ENCODE measurements around the gene ZDHHC11. TPM values are rescaled to one million over a fixed set of nuclear protein-coding genes. Genes with fewer than 3 reads are reported as not detected.

ZDHHC11 gene
- total RNA-seq, 1 donor from 2014 or later, result not detected

DNA sequence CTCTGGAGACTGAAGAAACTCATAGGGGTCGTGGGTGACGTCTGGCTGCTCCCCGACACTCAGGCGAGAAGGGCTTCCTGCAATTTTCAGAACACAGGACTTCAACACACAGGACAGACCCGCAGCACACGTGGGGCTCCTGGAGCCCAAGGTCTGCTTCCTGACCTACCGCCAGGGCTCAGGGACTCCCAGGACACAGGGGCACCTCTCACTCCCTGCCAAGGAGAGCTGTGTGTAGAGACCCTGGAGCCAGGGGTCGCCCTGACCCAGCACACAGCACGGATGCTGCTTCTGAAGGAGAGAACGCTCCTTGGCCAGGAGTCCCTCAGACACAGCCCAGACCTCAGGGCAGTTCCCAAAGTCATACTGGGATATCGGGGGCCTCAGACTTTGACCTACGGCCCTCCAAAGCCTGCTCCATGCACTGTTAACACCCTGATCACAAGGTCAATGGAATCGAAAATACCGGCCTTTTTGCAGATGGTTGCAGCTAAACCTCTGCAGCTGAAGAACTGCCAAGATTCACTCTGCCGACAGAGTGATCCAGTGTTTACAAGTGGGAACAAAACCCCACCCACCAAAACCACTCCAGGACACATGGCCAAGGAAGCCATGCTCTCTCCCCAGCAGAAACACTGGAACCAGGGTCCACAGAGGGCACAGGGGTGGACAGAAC, 13.8 kb upstream of the ZDHHC11 start:
- no peaks in the 10 kb centered on the region for H3K27me3 ChIP-seq
- intact Hi-C loops (cut with DNase I), result no loop called here
- no peak overlapping the region for H3K27ac ChIP-seq
- H3K36me3 ChIP-seq, result peaks cover 66 to 70% of the 10 kb centered on the region in 2 donors
- TF ChIP-seq, protein P1, sequence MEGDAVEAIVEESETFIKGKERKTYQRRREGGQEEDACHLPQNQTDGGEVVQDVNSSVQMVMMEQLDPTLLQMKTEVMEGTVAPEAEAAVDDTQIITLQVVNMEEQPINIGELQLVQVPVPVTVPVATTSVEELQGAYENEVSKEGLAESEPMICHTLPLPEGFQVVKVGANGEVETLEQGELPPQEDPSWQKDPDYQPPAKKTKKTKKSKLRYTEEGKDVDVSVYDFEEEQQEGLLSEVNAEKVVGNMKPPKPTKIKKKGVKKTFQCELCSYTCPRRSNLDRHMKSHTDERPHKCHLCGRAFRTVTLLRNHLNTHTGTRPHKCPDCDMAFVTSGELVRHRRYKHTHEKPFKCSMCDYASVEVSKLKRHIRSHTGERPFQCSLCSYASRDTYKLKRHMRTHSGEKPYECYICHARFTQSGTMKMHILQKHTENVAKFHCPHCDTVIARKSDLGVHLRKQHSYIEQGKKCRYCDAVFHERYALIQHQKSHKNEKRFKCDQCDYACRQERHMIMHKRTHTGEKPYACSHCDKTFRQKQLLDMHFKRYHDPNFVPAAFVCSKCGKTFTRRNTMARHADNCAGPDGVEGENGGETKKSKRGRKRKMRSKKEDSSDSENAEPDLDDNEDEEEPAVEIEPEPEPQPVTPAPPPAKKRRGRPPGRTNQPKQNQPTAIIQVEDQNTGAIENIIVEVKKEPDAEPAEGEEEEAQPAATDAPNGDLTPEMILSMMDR (IDR thresholded peaks at IDR 0.05), result no peak
- no peaks in the 10 kb centered on the region for H3K4me1 ChIP-seq
- DNase-seq (ENCODE audit: low spot score in 2 of 2), result no peak
- no peak overlapping the region for H3K4me3 ChIP-seq
- H3K9me3 ChIP-seq, result no peaks in the 10 kb centered on the region

DNA sequence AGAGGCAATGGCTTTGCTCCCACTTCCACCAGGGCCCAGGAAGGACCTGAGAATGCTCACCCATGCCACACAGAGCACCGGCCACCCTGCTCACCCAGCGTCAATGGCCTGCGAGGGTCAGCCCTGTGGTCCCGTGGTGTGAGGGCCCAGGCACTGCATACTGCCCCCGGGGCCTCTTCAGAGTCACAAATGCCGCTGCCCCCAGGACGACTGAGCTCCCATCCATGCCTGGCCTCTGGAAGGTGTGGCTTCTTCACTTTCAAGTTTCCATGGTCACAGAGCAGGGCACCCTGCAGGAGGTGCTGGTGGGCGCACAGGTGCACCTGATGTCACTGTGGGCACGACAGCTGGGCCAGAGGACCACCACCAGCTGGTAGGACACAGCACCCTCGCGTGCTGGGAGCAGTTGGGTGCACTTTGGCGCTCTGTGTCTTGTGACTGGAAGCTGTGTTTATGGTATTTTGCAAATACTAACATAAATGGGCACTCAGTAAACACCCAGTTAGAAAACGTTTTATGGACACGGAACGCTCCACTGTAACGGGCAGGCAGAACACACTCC, 12.5 kb upstream of the ZDHHC11 start:
- Histone ChIP-seq H3K9me3 (no peaks in the 10 kb centered on the region), H3K36me3 (peaks cover 53 to 57% of the 10 kb centered on the region in 2 donors), H3K27ac (no peak overlapping the region), H3K27me3 (no peaks in the 10 kb centered on the region), H3K4me3 (no peak overlapping the region), H3K4me1 (no peaks in the 10 kb centered on the region)
- no peak for DNase-seq (ENCODE audit: low spot score in 2 of 2)
- TF ChIP-seq, protein P1 (IDR thresholded peaks at IDR 0.05), result no peak
- intact Hi-C loops (cut with DNase I), result no loop called here

DNA sequence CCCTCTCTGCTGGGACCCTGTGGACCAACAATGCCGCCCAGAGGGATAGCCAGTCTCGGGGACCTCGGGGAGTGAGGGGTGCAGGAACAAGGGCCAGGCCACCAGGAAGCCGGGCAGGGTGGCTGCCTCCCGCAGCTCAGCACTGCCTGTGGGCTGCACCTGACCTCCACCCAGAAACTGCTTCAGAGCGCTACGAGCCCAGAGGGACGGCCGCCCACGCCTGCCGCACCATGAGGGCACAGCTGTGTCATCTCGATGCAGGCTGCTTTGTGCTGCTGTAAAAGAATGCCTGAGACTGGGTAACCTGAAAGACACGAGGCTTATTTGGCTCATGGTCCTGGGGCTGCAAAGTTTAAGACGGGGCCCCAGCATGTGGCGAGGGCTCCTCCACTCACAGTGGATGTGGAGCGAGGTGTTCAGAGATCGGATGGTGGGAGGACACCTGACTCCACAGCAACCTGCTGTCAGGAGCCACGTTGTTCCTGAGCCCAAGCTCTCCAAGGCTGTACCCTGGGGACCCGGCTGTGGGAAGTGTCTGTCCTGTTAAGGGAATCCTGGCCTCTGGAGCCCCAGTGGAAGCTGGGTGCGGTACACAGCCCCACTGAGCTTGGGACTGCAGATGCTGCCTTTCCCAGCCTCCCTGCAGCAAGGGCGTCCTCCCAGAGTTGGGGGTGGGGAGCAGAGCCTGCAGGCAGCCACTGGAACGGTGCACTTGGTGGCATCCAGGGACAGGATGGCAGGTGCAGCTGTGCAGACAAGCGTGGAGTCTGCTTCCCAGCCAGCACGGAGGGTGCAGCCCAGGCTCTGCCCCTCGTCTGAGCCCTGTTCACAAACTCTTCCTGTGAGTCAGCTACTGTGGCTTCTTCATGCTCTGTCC, 11.8 kb upstream of the ZDHHC11 start:
- TF ChIP-seq, protein P1 (IDR thresholded peaks at IDR 0.05), result no peak
- no peak for DNase-seq (ENCODE audit: low spot score in 2 of 2)
- Histone ChIP-seq H3K4me3 (no peak overlapping the region), H3K4me1 (no peaks in the 10 kb centered on the region), H3K9me3 (no peaks in the 10 kb centered on the region), H3K36me3 (peaks cover 45 to 50% of the 10 kb centered on the region in 2 donors), H3K27ac (no peak overlapping the region), H3K27me3 (no peaks in the 10 kb centered on the region)
- intact Hi-C loops (cut with DNase I), result no loop called here

GRCh38 chr5:861442-862366, 10.9 kb upstream of the ZDHHC11 start:
- H3K36me3 ChIP-seq, result peaks cover 37 to 41% of the 10 kb centered on the region in 2 donors
- H3K27ac ChIP-seq, result no peak overlapping the region
- no peaks in the 10 kb centered on the region for H3K27me3 ChIP-seq
- H3K4me3 ChIP-seq, result no peak overlapping the region
- H3K9me3 ChIP-seq, result no peaks in the 10 kb centered on the region
- DNase-seq (ENCODE audit: low spot score in 2 of 2), result no peak
- intact Hi-C loops (cut with DNase I), result no loop called here
- H3K4me1 ChIP-seq, result no peaks in the 10 kb centered on the region
- TF ChIP-seq, protein P1 (IDR thresholded peaks at IDR 0.05), result no peak

DNA sequence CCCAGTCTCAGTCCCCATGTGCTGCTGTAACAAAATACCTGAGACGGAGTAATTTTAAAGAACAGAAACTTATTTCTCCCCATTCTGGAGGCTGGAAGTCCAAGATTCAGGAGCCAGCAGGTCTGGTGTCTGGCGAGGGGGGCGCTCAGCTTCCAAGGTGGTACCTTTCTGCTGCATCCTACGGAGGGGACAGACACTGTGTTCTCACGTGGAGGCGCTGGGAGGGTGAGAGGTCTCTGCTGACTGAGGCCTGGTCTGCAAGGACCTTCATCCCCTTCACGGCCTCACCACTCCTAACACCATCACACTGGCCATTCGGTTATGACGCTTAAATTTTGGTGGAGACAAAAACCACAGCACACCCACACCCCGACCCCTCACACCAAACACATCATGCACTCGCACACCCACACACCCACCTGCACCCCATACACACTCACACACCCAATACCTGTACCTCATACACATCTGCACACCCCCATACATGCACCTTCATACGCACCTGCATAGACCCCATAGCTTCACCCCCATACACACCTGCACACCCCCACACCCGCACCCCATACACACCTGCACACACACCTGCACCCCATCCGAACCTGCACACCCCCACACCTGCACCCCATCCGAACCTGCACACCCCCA, 9.8 kb upstream of the ZDHHC11 start:
- TF ChIP-seq, protein P1 (IDR thresholded peaks at IDR 0.05), result no peak
- Histone ChIP-seq H3K4me1 (no peaks in the 10 kb centered on the region), H3K36me3 (peaks cover 31 to 32% of the 10 kb centered on the region in 2 donors), H3K4me3 (no peak overlapping the region), H3K27me3 (no peaks in the 10 kb centered on the region), H3K9me3 (no peaks in the 10 kb centered on the region), H3K27ac (no peak overlapping the region)
- no peak for DNase-seq (ENCODE audit: low spot score in 2 of 2)
- intact Hi-C loops (cut with DNase I), result no loop called here

All from ascending aorta (tissue), 2 donors.